NCI-H128 (cell line): Measurements from ENCODE around the gene THBD.

Experiments used
- DNase-seq: peaks from one replicate; lab custom pipeline; 2025; ENCODE audit not compliant: unreplicated experiment; lab: John Stamatoyannopoulos, UW

The THBD gene

GRCh38 chr20:23063581-23063980 lies 14.1 kb upstream of the THBD start:
- no peak for DNase-seq

- no peak for DNase-seq
These were observed 13.7 kb upstream of the THBD start for GRCh38 chr20:23063168-23063567.

- no peak for DNase-seq
These were observed 13.2 kb upstream of the THBD start for GRCh38 chr20:23062632-23063031.

GRCh38 chr20:23061734-23062561 lies 12.5 kb upstream of the THBD start:
- no peak for DNase-seq

- DNase-seq, result no peak
These were observed 11.8 kb upstream of the THBD start for GRCh38 chr20:23061262-23061661.

- no peak for DNase-seq
These were observed 11.2 kb upstream of the THBD start for GRCh38 chr20:23060629-23061028.

- no peak for DNase-seq
These were observed 10.4 kb upstream of the THBD start for GRCh38 chr20:23059846-23060245.

GRCh38 chr20:23059001-23059400 lies 9.5 kb upstream of the THBD start:
- DNase-seq, result no peak

GRCh38 chr20:23058240-23058639 lies 8.8 kb upstream of the THBD start:
- DNase-seq, result no peak

GRCh38 chr20:23052904-23053303 lies 3.4 kb upstream of the THBD start:
- DNase-seq, result no peak

- no peak for DNase-seq
These were observed 1.6 kb upstream of the THBD start for GRCh38 chr20:23050847-23051627.

- DNase-seq, result no peak
These were observed 785 bp upstream of the THBD start for GRCh38 chr20:23050076-23050838.

- no peak for DNase-seq
These were observed 930 bp downstream of the THBD start for GRCh38 chr20:23048283-23049200.

GRCh38 chr20:23047738-23048214 lies 1.7 kb downstream of the THBD start:
- DNase-seq, result no peak

- DNase-seq, result no peak
These were observed 2.3 kb downstream of the THBD start for GRCh38 chr20:23047001-23047737.

- DNase-seq, result no peak
These were observed 3.0 kb downstream of the THBD start for GRCh38 chr20:23046431-23046830.

- no peak for DNase-seq
These were observed 6.1 kb downstream of the THBD start for GRCh38 chr20:23043376-23043775.

- no peak for DNase-seq
These were observed 7.2 kb downstream of the THBD start for GRCh38 chr20:23042270-23042669.

GRCh38 chr20:23039885-23040508 lies 9.5 kb downstream of the THBD start:
- no peak for DNase-seq
